GM18520 (cell line): Measurements from ENCODE around the gene KLF7.

Experiments
- ATAC-seq: cut with Tn5 transposase; IDR thresholded peaks from one replicate; pipeline ENCODE4 v1.9.1; 2021; ENCODE audit not compliant: unreplicated experiment

Gene KLF7

GRCh38 chr2:207035875-207036274 is 129.9 kb downstream of the KLF7 start:
- no peak for ATAC-seq

GRCh38 chr2:207032490-207032889 is 133.3 kb downstream of the KLF7 start:
- ATAC-seq, result no peak
